Stimulated activated CD4-positive, alpha-beta T cell treated with anti-CD3 and anti-CD28 coated beads, Interleukin-1b, Interleukin-23, amount 100 ng/mL, for 48 hours (primary cell): ENCODE results near the gene FSTL4.

Experiments used
- DNase-seq: peaks from one replicate; pipeline ENCODE4 v3.0.0-alpha.2; 2020

Gene FSTL4

GRCh38 chr5:133361922-133362321 is 250.4 kb downstream of the FSTL4 start:
- DNase-seq = no peak

GRCh38 chr5:133360693-133361472 is 251.5 kb downstream of the FSTL4 start:
- DNase-seq = no peak

GRCh38 chr5:133359861-133360260 is 252.5 kb downstream of the FSTL4 start:
- no peak for DNase-seq

- no peak for DNase-seq
Measured at GRCh38 chr5:133358271-133358670, 254.1 kb downstream of the FSTL4 start.

GRCh38 chr5:133357758-133358157 is 254.6 kb downstream of the FSTL4 start:
- no peak for DNase-seq

- DNase-seq = no peak
Measured at GRCh38 chr5:133356984-133357421, 255.3 kb downstream of the FSTL4 start.

- no peak for DNase-seq
Measured at GRCh38 chr5:133356396-133356983, 255.9 kb downstream of the FSTL4 start.

GRCh38 chr5:133354323-133355185 is 257.8 kb downstream of the FSTL4 start:
- DNase-seq = no peak

- no peak for DNase-seq
Measured at GRCh38 chr5:133353741-133354140, 258.6 kb downstream of the FSTL4 start.

GRCh38 chr5:133348406-133348805 is 263.9 kb downstream of the FSTL4 start:
- no peak for DNase-seq

GRCh38 chr5:133347039-133347438 is 265.3 kb downstream of the FSTL4 start:
- DNase-seq = no peak

- no peak for DNase-seq
Measured at GRCh38 chr5:133344266-133344665, 268.1 kb downstream of the FSTL4 start.

- DNase-seq = no peak
Measured at GRCh38 chr5:133343196-133343595, 269.1 kb downstream of the FSTL4 start.

- no peak for DNase-seq
Measured at GRCh38 chr5:133341915-133342710, 270.2 kb downstream of the FSTL4 start.

GRCh38 chr5:133341296-133341695 is 271.0 kb downstream of the FSTL4 start:
- no peak for DNase-seq

- no peak for DNase-seq
Measured at GRCh38 chr5:133340822-133341221, 271.5 kb downstream of the FSTL4 start.

GRCh38 chr5:133340002-133340755 is 272.2 kb downstream of the FSTL4 start:
- no peak for DNase-seq

- DNase-seq = no peak
Measured at GRCh38 chr5:133338504-133339355, 273.6 kb downstream of the FSTL4 start.

- no peak for DNase-seq
Measured at GRCh38 chr5:133337795-133338445, 274.4 kb downstream of the FSTL4 start.

- no peak for DNase-seq
Measured at GRCh38 chr5:133336969-133337410, 275.4 kb downstream of the FSTL4 start.
